ENCODE results near the gene KDF1. TPM values are rescaled to one million over a fixed set of nuclear protein-coding genes. Genes with fewer than 3 reads are reported as not detected.

Gene KDF1
- total and polyA plus RNA-seq, 2 of the 13 experiments (the other 11 are each of a cell fraction or from before 2014, with no cell fraction given), result 1.9 to 4.9 TPM

- Histone ChIP-seq H3K4me1 (ENCODE audit: insufficient read depth, low read length) (peaks cover 76% of the 10 kb centered on the region), H3K27me3 (ENCODE audit: control insufficient read depth in 1 of 2, insufficient read depth in 2 of 2, low read length in 2 of 2) (no peaks in the 10 kb centered on the region; a peak in 1 of 5 replicates), H3K4me2 (ENCODE audit: low read depth, low read length) (peak overlapping the region; percentile 99), H2AFZ (ENCODE audit: low read length) (no peak overlapping the region), H3K27ac (ENCODE audit: extremely low read length, insufficient read depth, low read length) (no peak overlapping the region), H3K36me3 (replicated peaks in 1 of 2; ENCODE audit: control insufficient read depth in 1 of 2, insufficient read depth in 2 of 2, low read length in 2 of 2) (0 out of 5 replicates have a peak, but pooled peaks cover 1 to 3% of the 10 kb centered on the region in 2 experiments), H3K79me2 (ENCODE audit: insufficient read depth, low read length) (peaks cover 34% of the 10 kb centered on the region), H3K9ac (ENCODE audit: insufficient read depth, low read depth, low read length) (peak overlapping the region; percentile 95), H4K20me1 (ENCODE audit: insufficient read depth, low read length) (peaks cover 67% of the 10 kb centered on the region), H3K9me3 (ENCODE audit: low read length) (no peaks in the 10 kb centered on the region), H3K4me3 (replicated peaks in 1 of 3; ENCODE audit: insufficient read depth in 1 of 3, low read depth in 2 of 3, low read length in 3 of 3) (peak overlapping the region; percentile 92 to 97 (median 96))
- FAIRE-seq, result peak; percentile 70
- intact Hi-C loops (cut with micrococcal nuclease; ENCODE audit: unreplicated experiment) (no loop called here), in situ Hi-C loops (cut with HindIII; ENCODE audit: extremely low pct_ligation_motif_present, low pct_unique_long_range_greater_than_20kb) (loop anchor here (5.0 kb wide), 1 partner anchor 34 kb away; the partner anchor contains the start of gene KDF1)
- DNase-seq (ENCODE audit: low spot score), result no peak
- WGBS (ENCODE audit: low lambda C conversion rate), result 13% methylated on average over 1 of the region's 1 CpG
- no TSS peak for BruUV-seq (replicated peaks)
- ATAC-seq, result no peak
- ChIA-PET CTCF (ENCODE audit: low intra/inter-chr PET ratio, low total read pairs) (no interaction called here), POLR2A (interaction anchor here (0.6 to 12.9 kb wide), 17 partner anchors 9 to 288 kb away, joined by 3 to 253 read pairs (median 7); partner anchors contain the start of genes GPATCH3, GPN2, KDF1 and NR0B2)
- no peak for TF ChIP-seq ZNF646 (CRISPR knock-in tag; IDR thresholded peaks at IDR 0.05)
- 0 out of 2 replicates have a peak, but pooled peaks have one; percentile 18 for TF ChIP-seq TAF1 (CRISPR knock-in tag; IDR thresholded peaks at IDR 0.05)
- TF ChIP-seq NR2F6 (IDR thresholded peaks at IDR 0.05), result no peak
- no peak for TF ChIP-seq NR2F6 (CRISPR knock-in tag; IDR thresholded peaks at IDR 0.05)
- 0 out of 2 replicates have a peak, but pooled peaks have one; percentile 14 for TF ChIP-seq HOXA3 (CRISPR knock-in tag; IDR thresholded peaks at IDR 0.05)
- no peak for TF ChIP-seq MNT (IDR thresholded peaks at IDR 0.05)
- TF ChIP-seq NR2C2 (CRISPR knock-in tag; IDR thresholded peaks at IDR 0.05; ENCODE audit: borderline replicate concordance), result 0 out of 2 replicates have a peak, but pooled peaks have one; percentile 20
- 0 out of 2 replicates have a peak, but pooled peaks have one; percentile 35 for TF ChIP-seq ZIK1 (CRISPR knock-in tag; IDR thresholded peaks at IDR 0.05; ENCODE audit: borderline replicate concordance, low read depth)
- TF ChIP-seq ZNF276 (CRISPR knock-in tag; IDR thresholded peaks at IDR 0.05; ENCODE audit: low read depth), result no peak
- TF ChIP-seq ATF7-NPFF (CRISPR knock-in tag; IDR thresholded peaks at IDR 0.05; ENCODE audit: low read depth), result 0 out of 2 replicates have a peak, but pooled peaks have one; percentile 25
- 0 out of 2 replicates have a peak, but pooled peaks have one; percentile 46 for TF ChIP-seq SRY (CRISPR knock-in tag; IDR thresholded peaks at IDR 0.05)
- peak; percentile 84 for TF ChIP-seq ZNF768 (CRISPR knock-in tag; IDR thresholded peaks at IDR 0.05)
- 0 out of 2 replicates have a peak, but pooled peaks have one; percentile 17 for TF ChIP-seq ESRRA (CRISPR knock-in tag; IDR thresholded peaks at IDR 0.05; ENCODE audit: low read depth)
- no peak for TF ChIP-seq KDM2A (CRISPR knock-in tag; IDR thresholded peaks at IDR 0.05; ENCODE audit: borderline replicate concordance, low read depth)
- TF ChIP-seq FOXA3 (CRISPR knock-in tag; IDR thresholded peaks at IDR 0.05), result 0 out of 2 replicates have a peak, but pooled peaks have one; percentile 6
- TF ChIP-seq ZNF7 (CRISPR knock-in tag; IDR thresholded peaks at IDR 0.05), result no peak
These were observed 35.8 kb upstream of the KDF1 start for GRCh38 chr1:26996024-26996423.
